GM23338 (cell line): ENCODE measurements around the gene OR6C2.

ENCODE experiments used
- CREB1 ChIP-seq: fragments of 250-450 bp; sonication (Bioruptor Pico); IDR thresholded peaks from 2 replicates; pipeline ENCODE4 v1.5.0; 2020; ENCODE audit warnings: low read depth, mild to moderate bottlenecking, moderate library complexity
- CTCF ChIP-seq, 2 experiments: fragments of 200-600 bp in 1 of 2; sonication (generic) in 1 of 2; conservative IDR thresholded peaks; 2 replicates each; pipeline versions ENCODE4 v1.5.1 to v1.6.1; 2016 to 2017; ENCODE audit warnings: antibody characterized with exemption in 2 of 2, low read depth in 2 of 2, mild to moderate bottlenecking in 2 of 2, moderate library complexity in 1 of 2
- EZH2 ChIP-seq: fragments of 200-600 bp; sonication (generic); IDR thresholded peaks from one replicate; pipeline ENCODE4 v1.8.0; 2017; ENCODE audit warnings: antibody characterized with exemption, mild to moderate bottlenecking, low read depth; ENCODE audit not compliant: unreplicated experiment
- POLR2AphosphoS5 ChIP-seq: IDR thresholded peaks from 2 replicates; pipeline ENCODE4 v1.6.1; 2016; ENCODE audit warnings: antibody characterized with exemption, low read depth
- REST ChIP-seq: IDR thresholded peaks from one replicate; pipeline ENCODE4 v1.6.1; 2018; ENCODE audit warnings: antibody characterized with exemption; ENCODE audit not compliant: unreplicated experiment

- TF ChIP-seq CTCF (conservative IDR thresholded peaks at IDR 0.05; ENCODE audit: low read depth in 2 of 2) (no peak), POLR2AphosphoS5 (no peak), EZH2 (no peak), REST (no peak), CREB1 (CRISPR knock-in tag) (no peak)
Observed at GRCh38 chr12:55448825-55449224, 4.9 kb downstream of the OR6C2 start.
